Osteoblast (primary cell): ENCODE measurements around the gene CCR6. TPM values are rescaled to one million over a fixed set of nuclear protein-coding genes. Genes with fewer than 3 reads are reported as not detected.
A peak's percentile ranks its signal among the peaks of the same experiment; 100 is the strongest.
"Not testable (repeated sequence)": the region's sequence is repeated elsewhere in the genome, so short reads cannot be mapped to it uniquely, and the experiment has no call there.

Experiments
- DNase-seq: peaks from one replicate; pipeline ENCODE4 v3.0.0; 2011; ENCODE audit warnings: low spot score, mixed read lengths; ENCODE audit not compliant: insufficient read length; ENCODE audit errors: missing footprints
- H2AFZ ChIP-seq: 2 replicates; pipeline ENCODE4 v1.6.0; 2011; ENCODE audit warnings: mild to moderate bottlenecking, low read length
- H3K27ac ChIP-seq: 2 replicates; pipeline ENCODE4 v1.5.1; 2011; ENCODE audit warnings: mild to moderate bottlenecking, low read depth, low read length, moderate library complexity
- H3K27me3 ChIP-seq: 2 replicates; pipeline ENCODE4 v1.6.0; 2012; ENCODE audit warnings: mild to moderate bottlenecking, control low read depth, inconsistent platforms, low read length, moderate library complexity; ENCODE audit not compliant: insufficient read depth
- H3K36me3 ChIP-seq: 2 replicates; pipeline ENCODE4 v1.5.1; 2011; ENCODE audit warnings: mild to moderate bottlenecking, low read length, control low read depth, moderate library complexity; ENCODE audit not compliant: insufficient read depth
- H3K4me1 ChIP-seq: 2 replicates; pipeline ENCODE4 v1.5.1; 2011; ENCODE audit warnings: mild to moderate bottlenecking, low read length, control low read depth, moderate library complexity; ENCODE audit not compliant: insufficient read depth
- H3K4me2 ChIP-seq: 2 replicates; pipeline ENCODE4 v1.6.0; 2011; ENCODE audit warnings: mild to moderate bottlenecking, low read length; ENCODE audit not compliant: insufficient read depth
- H3K4me3 ChIP-seq: fragments of 200-600 bp; sonication (generic); 3 replicates; pipeline ENCODE4 v1.5.1; 2012; ENCODE audit warnings: mild to moderate bottlenecking, low read length, inconsistent platforms; ENCODE audit not compliant: insufficient read depth
- H3K79me2 ChIP-seq: 2 replicates; pipeline ENCODE4 v1.6.0; 2012; ENCODE audit warnings: mild to moderate bottlenecking, low read length, control low read depth, inconsistent platforms; ENCODE audit not compliant: insufficient read depth
- H3K9me3 ChIP-seq: 2 replicates; pipeline ENCODE4 v1.5.1; 2011; ENCODE audit warnings: low read depth, low read length, control low read depth
- H4K20me1 ChIP-seq: 2 replicates; pipeline ENCODE4 v1.6.0; 2012; ENCODE audit warnings: mild to moderate bottlenecking, low read length, control low read depth; ENCODE audit not compliant: insufficient read depth
- CTCF ChIP-seq: IDR thresholded peaks from 2 replicates; pipeline ENCODE4 v1.5.1; 2011; ENCODE audit warnings: mild to moderate bottlenecking, low read depth, low read length, moderate library complexity; ENCODE audit errors: extremely low read depth
- total RNA-seq: library from RNA; depleted of rRNA; stranded (reverse); fragments of >200 nt; gene quantifications from 2 replicates; pipeline ENCODE4 v1.2.3, GENCODE V29; 2012

CCR6 gene
- total RNA-seq, 1 donor: not detected

GRCh38 chr6:167172011-167172410, 49.1 kb downstream of the CCR6 start:
- H3K4me1 ChIP-seq, H3K36me3 ChIP-seq: not testable (repeated sequence)

GRCh38 chr6:167177271-167177670, 54.4 kb downstream of the CCR6 start:
- not testable (repeated sequence) for DNase-seq, H3K4me2 ChIP-seq, H3K79me2 ChIP-seq, H3K36me3 ChIP-seq, H3K4me3 ChIP-seq, H3K9me3 ChIP-seq, H3K27ac ChIP-seq, H2AFZ ChIP-seq, H3K27me3 ChIP-seq, H3K4me1 ChIP-seq, H4K20me1 ChIP-seq

More at GRCh38 chr6:167172011-167172410, 49.1 kb downstream of the CCR6 start:
- H3K27me3 ChIP-seq, H2AFZ ChIP-seq, H4K20me1 ChIP-seq, H3K4me2 ChIP-seq, DNase-seq, H3K4me3 ChIP-seq, H3K79me2 ChIP-seq, H3K9me3 ChIP-seq, H3K27ac ChIP-seq: not testable (repeated sequence)

GRCh38 chr6:167178896-167179655, 56.2 kb downstream of the CCR6 start:
- DNase-seq, H3K36me3 ChIP-seq, H3K27ac ChIP-seq, H3K4me2 ChIP-seq, H3K79me2 ChIP-seq, H3K4me1 ChIP-seq, H3K9me3 ChIP-seq, H4K20me1 ChIP-seq, H3K27me3 ChIP-seq, H2AFZ ChIP-seq, H3K4me3 ChIP-seq: not testable (repeated sequence)

GRCh38 chr6:167180086-167180485, 57.2 kb downstream of the CCR6 start:
- not testable (repeated sequence) for H3K4me3 ChIP-seq, H3K4me2 ChIP-seq, H2AFZ ChIP-seq, H3K79me2 ChIP-seq, DNase-seq, H3K27me3 ChIP-seq, H4K20me1 ChIP-seq, H3K36me3 ChIP-seq, H3K27ac ChIP-seq, H3K4me1 ChIP-seq, H3K9me3 ChIP-seq

GRCh38 chr6:167181351-167181750, 58.5 kb downstream of the CCR6 start:
- DNase-seq, H3K4me3 ChIP-seq, H3K4me1 ChIP-seq, H3K9me3 ChIP-seq, H3K36me3 ChIP-seq, H3K27ac ChIP-seq, H3K4me2 ChIP-seq, H3K79me2 ChIP-seq, H4K20me1 ChIP-seq, H3K27me3 ChIP-seq, H2AFZ ChIP-seq: not testable (repeated sequence)

- not testable (repeated sequence) for H3K4me3 ChIP-seq, H3K36me3 ChIP-seq, H4K20me1 ChIP-seq, H2AFZ ChIP-seq, H3K4me1 ChIP-seq, H3K27ac ChIP-seq, H3K27me3 ChIP-seq, H3K9me3 ChIP-seq, H3K79me2 ChIP-seq, H3K4me2 ChIP-seq, DNase-seq
- TF ChIP-seq CTCF: peak; percentile 26
Measured at GRCh38 chr6:167182913-167183314, 60.0 kb downstream of the CCR6 start.

GRCh38 chr6:167185101-167185500, 62.2 kb downstream of the CCR6 start:
- not testable (repeated sequence) for H3K27ac ChIP-seq, H4K20me1 ChIP-seq, H3K4me3 ChIP-seq, H3K4me2 ChIP-seq, H3K9me3 ChIP-seq, H3K79me2 ChIP-seq, DNase-seq, H2AFZ ChIP-seq, H3K27me3 ChIP-seq, H3K36me3 ChIP-seq, H3K4me1 ChIP-seq

- not testable (repeated sequence) for DNase-seq, H4K20me1 ChIP-seq, H3K9me3 ChIP-seq
Measured at GRCh38 chr6:167187275-167187674, 64.4 kb downstream of the CCR6 start.

More at GRCh38 chr6:167187275-167187674, 64.4 kb downstream of the CCR6 start:
- H3K36me3 ChIP-seq, H3K4me2 ChIP-seq, H3K4me3 ChIP-seq, H3K79me2 ChIP-seq, H3K27me3 ChIP-seq, H2AFZ ChIP-seq, H3K27ac ChIP-seq, H3K4me1 ChIP-seq: not testable (repeated sequence)
